CD4-positive, alpha-beta T cell (primary cell): ENCODE data around the gene ANXA3. TPM values are rescaled to one million over a fixed set of nuclear protein-coding genes. Genes with fewer than 3 reads are reported as not detected.
"Not testable (repeated sequence)": the region's sequence is repeated elsewhere in the genome, so short reads cannot be mapped to it uniquely, and the experiment has no call there.

ENCODE experiments used
- ATAC-seq: fragments of 200-7000 bp; cut with Tn5 transposase; one replicate; pipeline ENCODE4 v1.10.0; 2022; ENCODE audit warnings: mild to moderate bottlenecking; ENCODE audit not compliant: poor library complexity
- CTCF ChIA-PET: fragments of 350-600 bp; sonication (Branson Sonifier 250); formaldehyde crosslinking; loops from one replicate; lab custom pipeline; 2021; ENCODE audit warnings: antibody characterized with exemption, inconsistent platforms; lab: Charles Lee
- POLR2A ChIA-PET: fragments of 350-600 bp; sonication (Branson Sonifier 250); formaldehyde crosslinking; loops from one replicate; lab custom pipeline; 2021; ENCODE audit warnings: antibody characterized with exemption, inconsistent platforms; lab: Charles Lee
- DNase-seq, 14 experiments: peaks; one replicate each; pipeline ENCODE4 v3.0.0-alpha.2; 2013 to 2020; ENCODE audit warnings: mixed read lengths in 2 of 14
- H3K27ac ChIP-seq, 2 donors: one replicate each; pipeline versions ENCODE4 v1.5.1 to v1.7.0; 2013; ENCODE audit warnings: low read length in 2 of 2, low read depth in 1 of 2, mild to moderate bottlenecking in 1 of 2
- H3K27me3 ChIP-seq, 2 experiments: 1 replicate in 1 of 2; 2 replicates in 1 of 2; pipeline versions ENCODE4 v1.6.1 to v1.7.0; 2013; ENCODE audit warnings: low read length in 2 of 2, control low read depth in 1 of 2, mild to moderate bottlenecking in 1 of 2, moderate library complexity in 1 of 2; ENCODE audit not compliant: insufficient read depth in 2 of 2, control insufficient read depth in 1 of 2
- H3K36me3 ChIP-seq: one replicate; pipeline ENCODE4 v1.6.1; 2013; ENCODE audit warnings: low read length, control low read depth; ENCODE audit not compliant: insufficient read depth
- H3K4me1 ChIP-seq: one replicate; pipeline ENCODE4 v1.6.1; 2013; ENCODE audit warnings: low read length, control low read depth; ENCODE audit not compliant: insufficient read depth
- H3K4me3 ChIP-seq: one replicate; pipeline ENCODE4 v1.5.1; 2013; ENCODE audit warnings: mild to moderate bottlenecking, low read length, moderate library complexity
- H3K9me3 ChIP-seq, 2 experiments: 1 replicate in 1 of 2; 2 replicates in 1 of 2; pipeline versions ENCODE4 v1.6.1 to v1.7.0; 2013; ENCODE audit warnings: low read length in 2 of 2, mild to moderate bottlenecking in 2 of 2, control low read depth in 1 of 2, moderate library complexity in 1 of 2; ENCODE audit not compliant: control insufficient read depth in 1 of 2, insufficient read depth in 1 of 2
- H3K27ac Mint-ChIP-seq: one replicate; pipeline ENCODE4 v1.8.0; 2020; ENCODE audit warnings: mixed read lengths
- H3K27me3 Mint-ChIP-seq: one replicate; pipeline ENCODE4 v1.8.0; 2021; ENCODE audit warnings: mixed read lengths
- H3K36me3 Mint-ChIP-seq: one replicate; pipeline ENCODE4 v1.8.0; 2021; ENCODE audit warnings: low read depth, mixed read lengths
- H3K4me1 Mint-ChIP-seq: one replicate; pipeline ENCODE4 v1.8.0; 2021; ENCODE audit warnings: low read depth, mixed read lengths
- H3K4me3 Mint-ChIP-seq: one replicate; pipeline ENCODE4 v1.8.0; 2020; ENCODE audit warnings: mild to moderate bottlenecking, mixed read lengths
- H3K9me3 Mint-ChIP-seq: one replicate; pipeline ENCODE4 v1.8.0; 2020; ENCODE audit warnings: mixed read lengths
- CTCF ChIP-seq: fragments of 200-600 bp; IDR thresholded peaks from one replicate; pipeline ENCODE4 v1.8.0; 2022; ENCODE audit warnings: antibody characterized with exemption, mild to moderate bottlenecking
- intact Hi-C, 2 experiments: fragments of 100-400 bp; cut with DNase I in 1 of 2; cut with micrococcal nuclease in 1 of 2; formaldehyde crosslinking; loops; one replicate each; pipeline versions ENCODE4 v1.15.1 to v1.9.0; 2023 to 2025; cut with DNase I, micrococcal nuclease
- polyA plus RNA-seq, 2 donors: library from polyadenylated mRNA; unstranded; fragments of 120-200 nt; gene quantifications; one replicate each; pipeline ENCODE4 v1.2.1, GENCODE V29; 2013
- total RNA-seq, 174 experiments: library from RNA in 2 of 174; stranded (reverse) in 2 of 174; gene quantifications; one replicate each; pipeline ENCODE4 v1.2.3 and lab custom pipeline; 2021 to 2026

The ANXA3 gene
- total RNA-seq (not detected), total RNA-seq (lab: John Stamatoyannopoulos, UW) (0 to 8.8 (median 0.06) reads per million in 172 experiments)
- polyA plus RNA-seq (2013, experiment 1 of 2) = not detected
- 0.18 TPM for polyA plus RNA-seq (2013, experiment 2 of 2)

GRCh38 chr4:78551420-78552351, at the start of gene ANXA3:
Gene ANXA3 (plus strand): TSS chr4:78551770. CDS start chr4:78554474, 2,704 bp downstream.
- H3K27me3 Mint-ChIP-seq = peaks cover 56% of the 10 kb centered on the region
- CTCF ChIA-PET = no interaction called here

GRCh38 chr4:78506260-78506659, 45.3 kb upstream of the ANXA3 start:
- H3K27me3 ChIP-seq, POLR2A ChIA-PET, H3K27me3 Mint-ChIP-seq, DNase-seq, H3K36me3 ChIP-seq, H3K9me3 ChIP-seq, ATAC-seq, CTCF ChIA-PET, H3K9me3 Mint-ChIP-seq, H3K27ac Mint-ChIP-seq, H3K27ac ChIP-seq, H3K4me1 Mint-ChIP-seq, intact Hi-C loops, H3K4me1 ChIP-seq, H3K36me3 Mint-ChIP-seq, H3K4me3 Mint-ChIP-seq, H3K4me3 ChIP-seq: not testable (repeated sequence)

More at GRCh38 chr4:78551420-78552351, at the start of gene ANXA3:
- H3K4me1 ChIP-seq = peaks cover 5% of the 10 kb centered on the region
- no peak within 1 kb of the TSS for H3K27ac Mint-ChIP-seq
- H3K36me3 Mint-ChIP-seq = no peaks in the 10 kb centered on the region
- peaks cover 11 to 40% of the 10 kb centered on the region in 2 experiments for H3K27me3 ChIP-seq
- DNase-seq (peak in 1 of 14 experiments; percentile 11), ATAC-seq (no peak)
- H3K36me3 ChIP-seq = no peaks in the 10 kb centered on the region
- POLR2A ChIA-PET = no interaction called here
- peaks cover 0 to 7% of the 10 kb centered on the region in 2 experiments for H3K9me3 ChIP-seq
- intact Hi-C loops = no loop called here
- peak within 1 kb of the TSS; percentile 25 for H3K4me3 ChIP-seq
- TF ChIP-seq CTCF = no peak
- H3K4me3 Mint-ChIP-seq = peak within 1 kb of the TSS; percentile 66
- H3K27ac ChIP-seq = no peak within 1 kb of the TSS
- H3K9me3 Mint-ChIP-seq = no peaks in the 10 kb centered on the region
- H3K4me1 Mint-ChIP-seq = peaks cover 11% of the 10 kb centered on the region

- POLR2A ChIA-PET = no interaction called here
- Histone ChIP-seq H3K9me3 (no peaks in the 10 kb centered on the region), H3K27me3 (no peaks in the 10 kb centered on the region), H3K27ac (no peak overlapping the region), H3K4me1 (no peaks in the 10 kb centered on the region), H3K4me3 (no peak overlapping the region), H3K36me3 (no peaks in the 10 kb centered on the region)
- ATAC-seq (no peak), DNase-seq (no peak)
- Mint-ChIP-seq H3K4me3 (no peak overlapping the region), H3K27ac (no peak overlapping the region), H3K27me3 (no peaks in the 10 kb centered on the region), H3K4me1 (no peaks in the 10 kb centered on the region), H3K9me3 (no peaks in the 10 kb centered on the region), H3K36me3 (no peaks in the 10 kb centered on the region)
- CTCF ChIA-PET = no interaction called here
- intact Hi-C loops = no loop called here
- no peak for TF ChIP-seq CTCF
These were observed 42.5 kb upstream of the ANXA3 start for GRCh38 chr4:78509043-78509442.
